ENCODE measurements around the gene XYLT1.

XYLT1 gene

GRCh38 chr16:17144431-17144830, 326.3 kb downstream of the XYLT1 start:
- H3K4me3 ChIP-seq (ENCODE audit: low read depth, low read length): no peak overlapping the region
- no peak for DNase-seq (ENCODE audit: low read depth, low spot score)
- no peak for TF ChIP-seq CTCF (IDR thresholded peaks at IDR 0.05; ENCODE audit: low read depth, low read length)
- in situ Hi-C loops (cut with HindIII; ENCODE audit: low sequenced_read_pairs): no loop called here

- no peak overlapping the region for H3K4me3 ChIP-seq (ENCODE audit: low read depth, low read length)
- TF ChIP-seq CTCF (IDR thresholded peaks at IDR 0.05; ENCODE audit: low read depth, low read length): no peak
- in situ Hi-C loops (cut with HindIII; ENCODE audit: low sequenced_read_pairs): no loop called here
- no peak for DNase-seq (ENCODE audit: low read depth, low spot score)
Measured at GRCh38 chr16:17143546-17144419, 327.0 kb downstream of the XYLT1 start.

GRCh38 chr16:17138801-17139200, 332.0 kb downstream of the XYLT1 start:
- in situ Hi-C loops (cut with HindIII; ENCODE audit: low sequenced_read_pairs): no loop called here
- no peak overlapping the region for H3K4me3 ChIP-seq (ENCODE audit: low read depth, low read length)
- DNase-seq (ENCODE audit: low read depth, low spot score): no peak
- no peak for TF ChIP-seq CTCF (IDR thresholded peaks at IDR 0.05; ENCODE audit: low read depth, low read length)

GRCh38 chr16:17135439-17135838, 335.3 kb downstream of the XYLT1 start:
- TF ChIP-seq CTCF (IDR thresholded peaks at IDR 0.05; ENCODE audit: low read depth, low read length): no peak
- in situ Hi-C loops (cut with HindIII; ENCODE audit: low sequenced_read_pairs): no loop called here
- DNase-seq (ENCODE audit: low read depth, low spot score): no peak
- no peak overlapping the region for H3K4me3 ChIP-seq (ENCODE audit: low read depth, low read length)

GRCh38 chr16:17134586-17134985, 336.2 kb downstream of the XYLT1 start:
- no peak for DNase-seq (ENCODE audit: low read depth, low spot score)
- H3K4me3 ChIP-seq (ENCODE audit: low read depth, low read length): no peak overlapping the region
- no peak for TF ChIP-seq CTCF (IDR thresholded peaks at IDR 0.05; ENCODE audit: low read depth, low read length)
- in situ Hi-C loops (cut with HindIII; ENCODE audit: low sequenced_read_pairs): no loop called here

- no peak overlapping the region for H3K4me3 ChIP-seq (ENCODE audit: low read depth, low read length)
- in situ Hi-C loops (cut with HindIII; ENCODE audit: low sequenced_read_pairs): no loop called here
- no peak for TF ChIP-seq CTCF (IDR thresholded peaks at IDR 0.05; ENCODE audit: low read depth, low read length)
- DNase-seq (ENCODE audit: low read depth, low spot score): no peak
Measured at GRCh38 chr16:17133851-17134250, 336.9 kb downstream of the XYLT1 start.
